Thyroid gland (tissue), 4 donors: ENCODE data around the gene APOL3.

Source experiments
- CTCF ChIP-seq, 6 experiments: fragments of 200-600 bp in 3 of 6; fragments of 450-650 bp in 3 of 6; sonication (generic) in 3 of 6; IDR thresholded peaks; one replicate each; pipeline ENCODE4 v1.5.1; 2016 to 2019; ENCODE audit warnings: antibody characterized with exemption in 6 of 6, mild to moderate bottlenecking in 2 of 6, inconsistent platforms in 1 of 6, moderate library complexity in 1 of 6
- POLR2A ChIP-seq, 2 donors: fragments of 450-650 bp; IDR thresholded peaks; one replicate each; pipeline ENCODE4 v1.6.1; 2017; ENCODE audit warnings: antibody characterized with exemption in 2 of 2, mild to moderate bottlenecking in 2 of 2, moderate library complexity in 1 of 2

DNA sequence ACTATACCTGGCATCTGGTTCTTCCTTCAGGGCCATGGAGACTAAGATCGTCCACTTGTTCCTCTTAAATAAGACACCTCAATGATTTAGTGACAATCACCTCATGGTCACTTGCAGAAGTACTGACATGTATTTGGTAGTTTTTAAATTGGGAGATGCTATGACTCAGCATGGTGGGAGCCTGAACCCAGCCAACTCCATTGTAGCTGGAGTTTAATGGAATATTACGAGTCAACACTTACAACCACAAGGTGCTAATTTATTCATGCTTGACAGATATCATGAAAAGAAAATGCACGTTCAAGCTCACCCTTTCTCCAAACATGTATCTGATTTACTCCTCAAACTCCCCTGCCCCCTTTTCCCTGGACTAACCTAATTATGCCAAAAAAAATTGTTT is 16.6 kb upstream of the APOL3 start:
- TF ChIP-seq POLR2A (IDR thresholded peaks at IDR 0.05): no peak
- no peak for TF ChIP-seq CTCF (IDR thresholded peaks at IDR 0.05)
